Progenitor cell of endocrine pancreas (in vitro differentiated cells): ENCODE measurements around the gene GDPD3. TPM values are rescaled to one million over a fixed set of nuclear protein-coding genes. Genes with fewer than 3 reads are reported as not detected.

Experiments used
- DNase-seq: peaks from one replicate; pipeline ENCODE4 v3.0.0; 2021; ENCODE audit warnings: low spot score; ENCODE audit not compliant: unreplicated experiment
- H3K27ac Mint-ChIP-seq: 2 replicates; pipeline ENCODE4 v1.8.0; 2021; ENCODE audit warnings: mild to moderate bottlenecking, moderate library complexity, mixed read lengths
- H3K27me3 Mint-ChIP-seq: 2 replicates; pipeline ENCODE4 v1.8.0; 2021; ENCODE audit warnings: mixed read lengths
- H3K36me3 Mint-ChIP-seq: 2 replicates; pipeline ENCODE4 v1.8.0; 2022; ENCODE audit warnings: mixed read lengths; ENCODE audit not compliant: insufficient read depth
- H3K4me1 Mint-ChIP-seq: 2 replicates; pipeline ENCODE4 v1.8.0; 2021; ENCODE audit warnings: low read depth, mixed read lengths
- H3K4me3 Mint-ChIP-seq: 2 replicates; pipeline ENCODE4 v1.8.0; 2021; ENCODE audit warnings: low read depth, mild to moderate bottlenecking, moderate library complexity, mixed read lengths
- H3K9me3 Mint-ChIP-seq: 2 replicates; pipeline ENCODE4 v1.8.0; 2021; ENCODE audit warnings: low read depth, mixed read lengths
- total RNA-seq: library from RNA; stranded (reverse); gene quantifications from 2 replicates; pipeline ENCODE4 v1.2.1, GENCODE V29; 2021
- TF ChIP-seq, protein P1 (sequence below): fragments of 200-600 bp; sonication (generic); IDR thresholded peaks from one replicate; pipeline ENCODE4 v1.5.0; 2021; ENCODE audit warnings: antibody characterized with exemption, mild to moderate bottlenecking; ENCODE audit not compliant: unreplicated experiment

Gene GDPD3
- total RNA-seq, 1 donor from 2014 or later = 13.3 TPM

- TF ChIP-seq, protein P1, sequence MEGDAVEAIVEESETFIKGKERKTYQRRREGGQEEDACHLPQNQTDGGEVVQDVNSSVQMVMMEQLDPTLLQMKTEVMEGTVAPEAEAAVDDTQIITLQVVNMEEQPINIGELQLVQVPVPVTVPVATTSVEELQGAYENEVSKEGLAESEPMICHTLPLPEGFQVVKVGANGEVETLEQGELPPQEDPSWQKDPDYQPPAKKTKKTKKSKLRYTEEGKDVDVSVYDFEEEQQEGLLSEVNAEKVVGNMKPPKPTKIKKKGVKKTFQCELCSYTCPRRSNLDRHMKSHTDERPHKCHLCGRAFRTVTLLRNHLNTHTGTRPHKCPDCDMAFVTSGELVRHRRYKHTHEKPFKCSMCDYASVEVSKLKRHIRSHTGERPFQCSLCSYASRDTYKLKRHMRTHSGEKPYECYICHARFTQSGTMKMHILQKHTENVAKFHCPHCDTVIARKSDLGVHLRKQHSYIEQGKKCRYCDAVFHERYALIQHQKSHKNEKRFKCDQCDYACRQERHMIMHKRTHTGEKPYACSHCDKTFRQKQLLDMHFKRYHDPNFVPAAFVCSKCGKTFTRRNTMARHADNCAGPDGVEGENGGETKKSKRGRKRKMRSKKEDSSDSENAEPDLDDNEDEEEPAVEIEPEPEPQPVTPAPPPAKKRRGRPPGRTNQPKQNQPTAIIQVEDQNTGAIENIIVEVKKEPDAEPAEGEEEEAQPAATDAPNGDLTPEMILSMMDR = no peak
- Mint-ChIP-seq H3K4me3 (peak overlapping the region; percentile 75), H3K27me3 (no peaks in the 10 kb centered on the region), H3K4me1 (peaks cover 14% of the 10 kb centered on the region), H3K9me3 (peaks cover 13% of the 10 kb centered on the region), H3K27ac (peak overlapping the region; percentile 96), H3K36me3 (peaks cover 18% of the 10 kb centered on the region)
- DNase-seq = no peak
Measured at GRCh38 chr16:30096862-30097563, 16.3 kb downstream of the GDPD3 start.

GRCh38 chr16:30096105-30096861, 17.1 kb downstream of the GDPD3 start, which contains the start of gene YPEL3:
Gene YPEL3 (minus strand): TSS chr16:30096213. CDS start chr16:30095482, 731 bp downstream.
- peak; percentile 90 for DNase-seq
- TF ChIP-seq, protein P1 = no peak
- H3K27ac Mint-ChIP-seq = peak within 1 kb of the TSS; percentile 96
- peaks cover 13% of the 10 kb centered on the region for H3K9me3 Mint-ChIP-seq
- peaks cover 17% of the 10 kb centered on the region for H3K36me3 Mint-ChIP-seq
- H3K4me1 Mint-ChIP-seq = peaks cover 17% of the 10 kb centered on the region
- no peaks in the 10 kb centered on the region for H3K27me3 Mint-ChIP-seq
- H3K4me3 Mint-ChIP-seq = peak within 1 kb of the TSS; percentile 77

DNA sequence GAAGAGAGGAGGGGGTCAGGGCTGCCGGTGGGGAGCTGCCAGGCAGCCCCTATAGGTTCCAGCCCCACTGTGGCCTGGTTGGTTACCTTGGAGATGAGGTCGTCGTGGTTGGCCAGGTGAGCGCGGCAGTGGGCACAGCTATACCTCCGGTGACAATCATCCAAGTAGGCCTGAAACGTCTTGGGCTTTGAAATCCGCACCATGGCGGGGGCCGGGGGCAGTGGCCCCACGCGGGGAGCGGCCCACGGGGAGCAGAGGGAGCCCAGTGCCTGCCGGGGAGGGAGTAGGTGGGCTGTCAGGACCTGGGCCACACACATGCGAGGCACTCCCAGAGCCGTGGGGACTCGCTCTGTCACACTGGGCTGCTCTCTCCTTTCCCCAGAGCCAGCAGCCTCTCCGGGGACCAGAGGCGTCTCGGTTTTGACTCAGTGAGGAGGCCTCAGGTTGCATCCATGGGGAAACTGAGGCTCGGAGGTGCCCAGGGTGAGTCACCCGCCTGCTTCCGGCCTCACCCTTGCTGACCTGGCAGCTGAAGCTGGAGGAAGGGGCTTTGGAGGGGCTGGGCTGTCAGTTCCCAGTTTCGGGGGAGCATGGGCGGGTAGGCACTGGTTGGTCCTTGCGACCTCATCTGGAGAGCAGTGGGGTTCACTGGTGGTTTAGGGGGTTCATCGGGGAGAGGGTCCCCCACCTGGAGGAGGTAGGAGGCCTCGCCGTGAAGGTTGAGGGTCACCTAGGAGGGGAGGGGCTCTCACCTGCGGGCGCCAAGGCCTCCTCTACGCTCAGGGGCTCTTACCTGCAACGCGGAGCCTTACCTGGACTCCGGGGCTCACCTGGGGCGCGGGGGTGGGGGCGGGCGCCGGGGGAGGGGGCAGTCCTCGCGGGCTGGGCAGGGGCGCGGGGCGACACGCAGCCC, 17.9 kb downstream of the GDPD3 start:
- Mint-ChIP-seq H3K4me3 (peak overlapping the region; percentile 77), H3K27me3 (no peaks in the 10 kb centered on the region), H3K36me3 (peaks cover 16% of the 10 kb centered on the region), H3K4me1 (peaks cover 17% of the 10 kb centered on the region), H3K27ac (peak overlapping the region; percentile 92), H3K9me3 (peaks cover 13% of the 10 kb centered on the region)
- no peak for DNase-seq
- TF ChIP-seq, protein P1 = no peak

- TF ChIP-seq, protein P1 = no peak
- no peak for DNase-seq
- Mint-ChIP-seq H3K9me3 (peaks cover 13% of the 10 kb centered on the region), H3K27me3 (no peaks in the 10 kb centered on the region), H3K36me3 (peaks cover 16% of the 10 kb centered on the region), H3K27ac (peak overlapping the region; percentile 20), H3K4me1 (peaks cover 20% of the 10 kb centered on the region), H3K4me3 (peak overlapping the region; percentile 77)
Measured at GRCh38 chr16:30094541-30095165, 18.7 kb downstream of the GDPD3 start.
